Measurements from ENCODE around the gene MTNR1B. TPM values are rescaled to one million over a fixed set of nuclear protein-coding genes. Genes with fewer than 3 reads are reported as not detected.

Gene MTNR1B
- polyA plus RNA-seq, 3 donors, result not detected

GRCh38 chr11:92972248-92972647 lies 2.8 kb downstream of the MTNR1B start:
- DNase-seq (ENCODE audit: extremely low read depth in 1 of 11, low read depth in 9 of 11, low spot score in 4 of 11), result no peak

GRCh38 chr11:92975285-92975684 lies 5.8 kb downstream of the MTNR1B start:
- no peak for DNase-seq (ENCODE audit: extremely low read depth in 1 of 11, low read depth in 9 of 11, low spot score in 4 of 11)

- no peak for DNase-seq (ENCODE audit: extremely low read depth in 1 of 11, low read depth in 9 of 11, low spot score in 4 of 11)
These were observed 7.2 kb downstream of the MTNR1B start for GRCh38 chr11:92976681-92977080.

- DNase-seq (ENCODE audit: extremely low read depth in 1 of 11, low read depth in 9 of 11, low spot score in 4 of 11), result no peak
These were observed 8.0 kb downstream of the MTNR1B start for GRCh38 chr11:92977401-92977800.

- no peak for DNase-seq (ENCODE audit: extremely low read depth in 1 of 11, low read depth in 9 of 11, low spot score in 4 of 11)
These were observed 9.0 kb downstream of the MTNR1B start for GRCh38 chr11:92978271-92979111.

GRCh38 chr11:92979176-92979575 lies 9.7 kb downstream of the MTNR1B start:
- no peak for DNase-seq (ENCODE audit: extremely low read depth in 1 of 11, low read depth in 9 of 11, low spot score in 4 of 11)

- no peak for DNase-seq (ENCODE audit: extremely low read depth in 1 of 11, low read depth in 9 of 11, low spot score in 4 of 11)
These were observed 10.9 kb downstream of the MTNR1B start for GRCh38 chr11:92980312-92980711.

GRCh38 chr11:92981508-92982043 lies 12.1 kb downstream of the MTNR1B start:
- no peak for DNase-seq (ENCODE audit: extremely low read depth in 1 of 11, low read depth in 9 of 11, low spot score in 4 of 11)

- no peak for DNase-seq (ENCODE audit: extremely low read depth in 1 of 11, low read depth in 9 of 11, low spot score in 4 of 11)
These were observed 17.1 kb downstream of the MTNR1B start for GRCh38 chr11:92986585-92986984.

GRCh38 chr11:92993004-92993403 lies 23.6 kb downstream of the MTNR1B start:
- DNase-seq (ENCODE audit: extremely low read depth in 1 of 11, low read depth in 9 of 11, low spot score in 4 of 11), result no peak

GRCh38 chr11:93000511-93001476 lies 31.3 kb downstream of the MTNR1B start:
- no peak for DNase-seq (ENCODE audit: extremely low read depth in 1 of 11, low read depth in 9 of 11, low spot score in 4 of 11)

- DNase-seq (ENCODE audit: extremely low read depth in 1 of 11, low read depth in 9 of 11, low spot score in 4 of 11), result no peak
These were observed 32.4 kb downstream of the MTNR1B start for GRCh38 chr11:93001806-93002205.

- DNase-seq (ENCODE audit: extremely low read depth in 1 of 11, low read depth in 9 of 11, low spot score in 4 of 11), result no peak
These were observed 32.9 kb downstream of the MTNR1B start for GRCh38 chr11:93002380-93002779.

GRCh38 chr11:93005239-93005638 lies 35.8 kb downstream of the MTNR1B start:
- DNase-seq (ENCODE audit: extremely low read depth in 1 of 11, low read depth in 9 of 11, low spot score in 4 of 11), result peak in 1 of 11 donors; percentile 2

- no peak for DNase-seq (ENCODE audit: extremely low read depth in 1 of 11, low read depth in 9 of 11, low spot score in 4 of 11)
These were observed 44.2 kb downstream of the MTNR1B start for GRCh38 chr11:93013646-93014045.

- DNase-seq (ENCODE audit: extremely low read depth in 1 of 11, low read depth in 9 of 11, low spot score in 4 of 11), result no peak
These were observed 47.1 kb downstream of the MTNR1B start for GRCh38 chr11:93016595-93016994.

- no peak for DNase-seq (ENCODE audit: extremely low read depth in 1 of 11, low read depth in 9 of 11, low spot score in 4 of 11)
These were observed 48.6 kb downstream of the MTNR1B start for GRCh38 chr11:93017821-93018690.

- peak in 1 of 11 donors; percentile 4 for DNase-seq (ENCODE audit: extremely low read depth in 1 of 11, low read depth in 9 of 11, low spot score in 4 of 11)
These were observed 51.0 kb downstream of the MTNR1B start for GRCh38 chr11:93020248-93021046.
